ENCODE results near the gene CLCA4.
"Not testable (repeated sequence)": the region's sequence is repeated elsewhere in the genome, so short reads cannot be mapped to it uniquely, and the experiment has no call there.

Gene CLCA4

DNA sequence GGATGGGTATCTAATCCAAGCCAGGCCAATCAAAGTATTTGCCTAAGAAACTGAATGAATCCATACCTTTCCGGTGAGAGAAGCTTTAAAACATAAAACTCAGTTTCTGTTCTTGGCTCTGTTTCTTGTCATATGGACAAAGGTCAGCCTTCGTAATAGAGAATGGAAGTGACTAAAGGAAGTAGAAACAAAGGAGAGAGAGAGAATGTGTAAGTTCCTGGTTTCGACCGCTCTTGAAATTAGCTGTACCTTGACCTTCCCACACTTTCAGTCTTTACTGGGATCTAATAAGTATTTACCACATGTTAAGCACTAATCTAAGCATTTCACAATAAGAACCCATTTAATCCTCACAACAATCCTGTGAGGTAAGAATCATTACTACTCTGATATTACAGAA lies 19.6 kb upstream of the CLCA4 start:
- no peak for DNase-seq (ENCODE audit: low read depth, low spot score)

DNA sequence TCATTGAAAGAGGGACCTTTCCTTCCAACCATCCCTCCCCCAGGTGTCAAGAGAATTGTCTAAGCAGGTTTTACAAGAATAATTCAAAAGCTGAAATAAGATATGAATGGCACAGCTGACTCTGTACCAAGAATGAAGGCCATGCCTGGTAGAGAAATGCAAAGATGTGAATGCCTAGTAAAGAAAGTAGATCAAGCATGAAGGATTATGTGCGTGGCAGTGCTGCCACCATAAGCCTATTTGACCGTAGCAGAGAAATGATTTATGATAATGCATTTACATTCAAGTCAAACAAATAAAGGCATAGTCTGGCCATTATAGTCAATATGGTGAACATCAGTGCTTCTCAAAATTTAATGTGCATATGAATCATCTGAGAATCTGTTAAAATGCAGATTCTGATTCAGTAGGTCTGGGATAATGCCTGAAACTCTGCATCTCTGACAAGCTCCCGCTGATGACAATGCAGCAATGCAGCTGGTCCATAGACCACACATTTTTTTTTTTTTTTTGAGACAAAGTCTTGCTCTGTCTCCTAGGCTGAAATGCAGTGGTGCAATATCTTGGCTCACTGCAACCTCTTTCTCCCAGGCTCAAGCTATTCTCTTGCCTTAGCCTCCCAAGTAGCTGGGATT lies 16.6 kb upstream of the CLCA4 start:
- no peak for DNase-seq (ENCODE audit: low read depth, low spot score)

DNA sequence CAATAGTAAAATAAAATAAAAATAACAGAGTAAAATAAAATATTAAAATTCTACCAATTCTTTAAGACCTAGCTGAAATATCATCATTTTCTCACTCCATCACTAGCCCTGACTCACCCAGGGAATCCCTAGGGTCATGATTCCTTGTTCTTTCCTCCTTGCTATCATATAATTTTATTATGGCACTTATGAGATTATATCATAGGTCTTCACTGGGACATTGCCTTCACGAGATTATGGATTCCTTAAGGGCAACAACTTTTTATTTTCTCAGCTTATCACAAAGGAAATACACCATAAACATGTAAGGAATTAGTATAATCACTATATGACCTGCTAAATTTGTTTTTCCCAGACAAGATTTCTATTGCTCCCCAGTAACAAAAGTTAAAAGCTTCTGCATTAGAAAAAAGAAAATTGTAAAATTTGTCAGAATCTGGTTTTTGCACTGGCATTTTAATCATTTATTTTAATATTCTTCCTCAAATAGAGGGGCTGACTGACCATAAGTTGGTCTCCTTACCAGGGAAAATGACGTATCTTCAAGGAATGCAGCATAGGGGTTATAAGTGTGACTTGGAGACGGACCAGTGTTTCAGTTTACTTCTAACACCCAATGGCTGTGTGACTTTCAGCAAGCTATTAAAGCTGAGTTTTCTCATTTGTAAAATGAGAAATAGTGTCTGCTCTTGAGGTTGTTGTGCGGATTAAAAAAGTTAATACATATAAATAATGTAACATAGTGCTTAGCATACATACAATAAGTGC lies 8.8 kb upstream of the CLCA4 start:
- no peak for DNase-seq (ENCODE audit: low read depth, low spot score)

DNA sequence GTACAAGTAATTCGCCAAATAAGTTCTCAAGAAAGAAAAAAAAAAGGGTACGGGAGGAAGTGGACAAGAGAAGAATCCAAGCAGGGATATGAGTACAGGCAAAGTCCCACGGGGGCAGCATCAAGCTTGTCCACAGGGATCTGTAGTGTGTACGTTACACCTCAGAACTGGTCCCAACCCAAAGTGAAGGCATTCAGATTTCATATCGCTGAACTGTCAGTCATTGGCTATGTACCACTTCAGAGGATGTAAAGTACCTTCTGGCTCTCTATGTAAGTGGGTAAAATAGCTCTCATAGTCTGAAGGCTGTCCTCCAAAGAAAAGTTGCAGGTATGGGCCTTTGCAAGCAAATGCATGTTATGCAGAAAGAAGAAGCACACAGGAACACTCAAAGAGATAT lies 8.1 kb upstream of the CLCA4 start:
- no peak for DNase-seq (ENCODE audit: low read depth, low spot score)

DNA sequence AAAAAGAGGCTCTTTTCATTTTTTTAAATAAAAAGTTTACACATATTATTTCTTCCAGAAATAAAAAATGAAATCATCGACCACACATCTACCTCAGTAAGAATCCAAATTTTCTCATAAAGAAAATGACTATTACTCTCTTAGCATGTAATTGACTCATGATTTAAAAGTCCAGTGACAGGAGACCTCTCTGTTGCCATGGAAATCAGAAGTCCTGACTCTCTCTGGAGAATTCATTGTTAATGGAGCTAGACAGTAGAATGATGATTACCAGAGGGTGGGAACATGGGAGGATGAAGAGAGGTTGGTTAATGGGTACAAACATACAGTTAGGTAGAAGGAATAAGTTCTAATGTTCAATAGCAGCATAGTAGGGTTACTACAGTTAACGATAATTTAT lies 5.0 kb upstream of the CLCA4 start:
- DNase-seq (ENCODE audit: low read depth, low spot score), result no peak

DNA sequence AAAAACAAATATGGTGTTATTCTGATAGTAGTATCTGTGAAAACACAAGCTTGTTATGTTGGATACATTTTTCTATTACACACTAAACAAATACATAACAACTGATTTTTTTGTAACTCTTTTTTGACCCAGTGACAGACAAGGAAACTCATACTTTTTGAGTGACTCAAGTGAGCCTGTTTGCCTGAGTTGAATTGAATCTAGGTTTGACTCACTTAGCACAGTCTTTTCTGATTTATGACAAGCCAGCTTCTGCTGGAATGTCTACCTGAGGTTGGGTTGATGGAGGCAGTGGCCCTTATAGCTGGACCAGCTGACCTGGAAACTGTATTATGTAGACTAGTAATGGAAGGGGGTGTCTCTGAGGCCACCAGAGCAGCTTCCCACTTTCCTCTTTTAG lies 4.2 kb upstream of the CLCA4 start:
- DNase-seq (ENCODE audit: low read depth, low spot score), result no peak

DNA sequence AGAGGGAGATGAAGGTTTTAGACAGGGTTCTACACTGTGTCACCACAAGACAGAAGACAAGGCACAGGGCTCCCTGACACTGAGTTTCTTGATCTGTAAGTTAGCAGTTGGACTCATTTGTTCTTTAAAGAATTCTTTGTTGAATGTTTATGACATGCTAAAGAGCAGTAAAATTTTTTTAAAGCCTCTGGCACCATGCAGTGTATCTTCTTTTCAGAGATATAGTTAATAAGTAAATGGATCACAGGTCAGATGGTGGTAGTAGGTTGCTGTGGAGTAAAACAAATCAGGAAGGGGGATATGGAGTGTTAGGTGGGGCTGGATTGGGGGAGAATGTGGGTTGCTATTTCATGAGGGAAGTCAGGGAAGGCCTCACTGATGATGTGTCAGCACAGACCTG lies 2.0 kb downstream of the CLCA4 start:
- no peak for DNase-seq (ENCODE audit: low read depth, low spot score)

DNA sequence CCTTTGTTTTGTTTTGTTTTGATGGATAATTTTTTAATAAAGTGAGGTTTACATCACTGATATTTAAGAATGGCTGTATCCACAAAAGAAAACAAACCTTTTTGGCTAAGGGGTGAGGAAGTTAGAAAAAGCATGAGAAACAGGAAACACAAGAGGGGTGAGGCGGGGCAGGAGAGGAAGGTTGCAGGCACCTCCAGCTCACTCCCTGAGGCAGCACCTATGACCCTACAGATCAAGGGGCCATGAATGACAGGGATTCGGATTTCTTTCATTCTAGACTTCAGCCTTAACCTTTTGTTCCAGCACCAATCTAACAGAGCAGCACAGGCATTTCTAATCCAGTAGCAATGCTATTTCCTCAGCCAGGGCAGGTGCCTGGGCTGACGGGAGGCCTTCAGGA lies 4.4 kb downstream of the CLCA4 start:
- no peak for DNase-seq (ENCODE audit: low read depth, low spot score)

DNA sequence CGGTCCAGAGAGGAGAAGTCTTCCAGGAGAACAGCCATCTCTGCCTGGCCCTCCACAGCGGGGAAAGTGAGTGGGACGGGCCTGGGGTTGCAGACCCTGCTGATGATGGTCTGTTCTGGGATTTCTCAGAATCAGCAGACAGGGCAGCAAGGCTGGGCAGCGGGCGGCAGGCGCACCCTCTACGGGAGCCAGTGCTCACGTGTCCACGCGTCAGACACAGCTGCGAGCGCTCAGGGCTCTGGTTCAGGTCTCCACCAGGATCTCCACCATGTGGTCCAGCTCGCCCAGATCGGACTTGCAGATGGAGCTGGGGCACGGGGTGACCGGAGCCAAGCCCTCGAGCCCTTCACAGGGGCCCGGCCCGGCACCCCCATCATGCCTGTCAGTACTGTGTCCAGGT lies 5.5 kb downstream of the CLCA4 start:
- no peak for DNase-seq (ENCODE audit: low read depth, low spot score)

DNA sequence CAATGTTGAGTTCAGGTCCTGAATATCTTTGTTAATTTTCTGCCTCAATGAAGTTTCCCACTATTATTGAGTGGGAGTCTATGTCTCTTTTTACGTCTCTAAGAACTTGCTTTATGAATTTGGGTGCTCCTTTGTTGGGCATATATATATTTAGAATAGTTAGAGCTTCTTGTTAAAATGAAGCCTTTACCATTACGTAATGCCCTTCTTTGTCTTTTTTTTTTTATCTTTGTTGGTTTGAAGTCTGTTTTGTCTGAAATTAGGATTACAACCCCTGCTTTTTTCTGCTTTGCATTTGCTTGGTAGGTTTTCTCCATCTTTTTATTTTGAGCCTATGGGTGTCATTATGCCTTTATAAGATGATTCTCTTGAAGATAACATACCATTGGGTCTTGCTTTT lies 10.9 kb downstream of the CLCA4 start:
- no peak for DNase-seq (ENCODE audit: low read depth, low spot score)

DNA sequence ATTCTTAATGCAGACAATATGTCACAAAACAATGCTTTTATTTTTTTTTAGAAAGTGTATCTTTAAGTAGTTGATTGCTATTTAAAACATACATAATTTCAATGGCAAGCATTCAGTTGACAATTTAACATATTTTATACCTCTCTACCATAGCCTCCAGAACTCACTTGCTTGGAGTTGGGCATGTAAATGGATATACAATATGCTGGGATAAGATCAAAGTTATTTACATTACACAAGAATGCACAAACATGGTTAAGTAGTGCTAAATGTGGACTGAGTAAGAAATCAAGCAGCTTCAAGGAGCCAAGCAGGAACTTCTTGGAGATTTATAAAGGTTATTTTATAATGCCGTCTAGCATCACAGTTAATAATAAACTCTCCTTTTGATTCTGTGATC lies 17.0 kb downstream of the CLCA4 start:
- no peak for DNase-seq (ENCODE audit: low read depth, low spot score)

DNA sequence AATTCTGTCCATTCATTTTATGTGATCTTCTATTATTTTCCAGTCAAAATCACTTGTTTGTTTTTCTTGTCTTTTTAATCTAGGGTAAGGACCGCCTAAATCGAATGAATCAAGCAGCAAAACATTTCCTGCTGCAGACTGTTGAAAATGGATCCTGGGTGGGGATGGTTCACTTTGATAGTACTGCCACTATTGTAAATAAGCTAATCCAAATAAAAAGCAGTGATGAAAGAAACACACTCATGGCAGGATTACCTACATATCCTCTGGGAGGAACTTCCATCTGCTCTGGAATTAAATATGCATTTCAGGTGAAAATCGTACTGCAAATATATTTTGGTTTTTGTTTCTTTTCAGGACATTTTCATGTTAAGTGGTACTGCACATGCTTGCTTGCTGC lies 20.5 kb downstream of the CLCA4 start:
- no peak for DNase-seq (ENCODE audit: low read depth, low spot score)

DNA sequence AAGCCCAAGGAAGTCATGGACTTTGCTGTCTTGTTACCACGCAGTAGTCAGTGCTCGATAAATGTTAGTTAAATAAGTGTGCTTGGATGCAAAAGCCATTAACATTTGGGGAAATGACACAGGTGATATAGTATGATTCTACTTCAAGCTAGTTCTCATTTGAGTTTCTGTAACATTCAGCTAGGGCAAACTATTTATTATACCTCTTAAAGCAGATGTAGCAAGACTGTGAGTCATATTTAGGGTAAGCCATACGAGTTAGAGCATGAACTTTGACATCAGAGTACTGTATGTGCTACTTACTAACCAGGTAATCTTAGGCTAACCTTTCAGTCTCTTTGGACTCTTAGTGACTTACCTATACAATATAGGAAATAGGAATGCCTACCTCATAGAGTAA lies 21.0 kb downstream of the CLCA4 start:
- no peak for DNase-seq (ENCODE audit: low read depth, low spot score)

DNA sequence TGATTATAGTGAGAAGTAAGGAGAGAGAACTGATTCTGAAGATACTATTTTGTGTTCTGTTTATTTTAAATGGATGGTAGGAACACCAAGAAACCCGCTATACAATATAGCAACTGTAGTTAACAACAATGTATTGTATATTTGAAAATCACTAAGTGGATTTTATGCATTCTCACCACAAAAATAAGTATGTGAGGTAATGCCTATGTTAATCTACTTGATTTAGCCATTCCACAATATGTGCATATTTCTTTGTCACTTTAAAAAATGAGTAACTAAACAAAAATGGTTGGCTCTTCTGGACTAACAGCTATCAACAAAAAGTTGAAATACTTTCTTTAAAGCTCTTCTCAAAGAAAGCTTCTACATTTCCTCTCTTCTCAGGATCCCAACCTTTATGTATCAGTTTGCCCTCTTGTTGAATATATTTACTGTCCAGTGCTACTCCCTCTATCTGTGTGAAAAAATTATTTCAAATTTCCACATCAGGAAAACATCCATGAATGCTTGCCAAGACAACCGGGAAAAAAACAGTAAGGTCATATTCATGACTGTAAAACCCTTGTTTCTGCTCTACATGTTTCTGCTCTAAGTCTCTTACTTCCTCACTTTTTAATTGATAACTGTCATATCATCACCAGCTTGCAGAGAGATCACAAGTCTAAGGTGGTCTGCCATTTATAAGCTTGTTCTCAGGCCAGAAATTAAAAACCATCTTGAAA lies 27.0 kb downstream of the CLCA4 start:
- no peak for DNase-seq (ENCODE audit: low read depth, low spot score)

DNA sequence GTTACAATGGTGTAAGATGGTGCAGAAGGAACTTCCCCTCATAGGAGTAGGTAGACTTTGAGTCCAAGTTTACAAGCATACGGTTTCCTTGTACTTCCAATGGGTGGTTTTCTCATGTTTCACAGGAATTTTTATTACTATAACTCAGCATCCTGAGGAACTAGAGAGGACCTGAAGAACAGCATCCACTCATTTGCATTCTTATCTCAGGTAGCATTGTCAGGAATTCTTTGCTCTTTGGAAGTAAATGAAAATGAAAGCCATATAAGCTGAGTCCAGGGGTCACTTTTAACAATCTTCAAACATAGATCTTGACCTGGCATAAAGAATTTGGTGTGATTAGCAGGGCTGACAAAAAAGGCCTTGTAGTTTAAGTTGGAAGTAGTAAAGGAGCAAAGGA lies 34.4 kb downstream of the CLCA4 start:
- DNase-seq (ENCODE audit: low read depth, low spot score), result no peak

DNA sequence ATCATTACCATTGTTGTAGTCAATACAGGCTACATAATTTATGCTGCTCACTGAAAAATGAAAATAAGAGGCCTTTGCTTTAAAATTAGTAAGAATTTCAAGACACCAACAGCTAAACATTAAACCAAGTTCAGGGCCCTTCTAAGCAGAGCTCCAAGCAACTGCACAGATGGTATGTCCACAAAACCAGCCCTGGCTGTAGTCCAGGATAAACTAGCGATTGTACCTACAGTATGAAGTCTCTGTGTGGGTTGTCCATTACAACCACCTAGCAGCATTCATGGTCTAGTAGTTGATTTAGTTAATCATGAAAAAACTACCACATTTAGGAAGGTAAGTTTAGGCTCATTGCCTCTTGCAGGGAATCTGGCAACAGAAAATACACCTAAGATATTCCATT lies 35.3 kb downstream of the CLCA4 start:
- DNase-seq (ENCODE audit: low read depth, low spot score), result no peak

DNA sequence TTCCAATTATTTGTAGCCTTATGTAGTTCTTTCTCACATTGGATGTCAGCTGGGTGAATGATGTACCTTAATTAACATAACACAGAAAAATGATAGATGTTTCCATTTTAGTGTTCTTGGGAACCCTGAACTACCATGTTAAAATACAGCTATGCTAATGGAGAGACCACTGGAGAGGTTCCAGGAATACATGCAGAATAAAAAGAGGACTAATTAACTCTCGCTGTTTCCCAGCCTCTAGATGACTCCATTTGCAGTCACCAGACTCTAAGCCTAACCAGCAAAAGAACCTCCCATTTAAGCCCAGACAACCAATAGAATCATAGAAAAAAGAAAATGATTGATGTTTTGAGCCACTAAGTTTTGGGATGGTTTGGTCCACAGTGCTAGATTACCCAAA lies 36.2 kb downstream of the CLCA4 start:
- DNase-seq (ENCODE audit: low read depth, low spot score), result no peak

DNA sequence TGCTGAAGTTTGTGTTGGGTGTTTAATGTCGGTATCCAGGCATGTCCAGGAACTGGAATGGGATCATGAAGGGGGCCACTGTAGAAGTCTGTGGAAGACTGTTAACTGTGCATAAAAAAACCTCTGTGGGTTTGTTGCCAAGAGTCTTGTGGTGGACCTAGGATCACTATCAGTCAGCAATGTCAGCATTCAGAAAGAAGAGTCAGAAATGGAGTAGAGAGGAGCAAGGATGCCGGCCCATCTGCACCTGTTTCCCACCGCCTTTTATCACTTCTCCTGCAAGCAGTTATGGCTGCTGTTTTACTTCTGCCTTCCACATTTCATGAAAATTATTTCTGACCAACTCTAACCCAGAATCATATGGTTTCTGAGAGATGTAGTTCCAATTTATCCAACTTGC lies 36.7 kb downstream of the CLCA4 start:
- no peak for DNase-seq (ENCODE audit: low read depth, low spot score)

DNA sequence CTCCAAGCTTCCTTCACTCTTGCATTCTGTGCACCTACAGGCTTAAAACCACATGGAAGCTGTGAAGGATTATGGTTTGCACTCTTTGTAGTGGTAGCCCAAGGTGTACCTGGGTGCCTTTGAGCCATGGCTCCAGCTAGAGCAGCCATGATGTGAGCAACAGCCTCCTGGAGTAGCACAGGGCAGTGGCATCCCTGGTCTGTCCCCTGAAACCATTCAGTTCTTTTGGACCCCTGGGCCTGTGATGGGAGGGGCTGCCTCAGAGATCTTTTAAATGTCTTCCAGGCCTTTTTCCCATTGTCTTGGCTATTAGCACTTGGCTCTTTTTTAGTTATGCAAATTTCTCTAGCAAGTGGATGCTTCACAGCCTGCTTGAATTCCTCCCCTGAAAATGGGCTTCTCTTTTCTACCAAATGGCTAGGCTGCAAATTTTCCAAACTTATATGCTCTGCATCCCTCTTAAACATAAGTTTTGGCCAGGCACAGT lies 47.4 kb downstream of the CLCA4 start:
- DNase-seq (ENCODE audit: low read depth, low spot score), result no peak

DNA sequence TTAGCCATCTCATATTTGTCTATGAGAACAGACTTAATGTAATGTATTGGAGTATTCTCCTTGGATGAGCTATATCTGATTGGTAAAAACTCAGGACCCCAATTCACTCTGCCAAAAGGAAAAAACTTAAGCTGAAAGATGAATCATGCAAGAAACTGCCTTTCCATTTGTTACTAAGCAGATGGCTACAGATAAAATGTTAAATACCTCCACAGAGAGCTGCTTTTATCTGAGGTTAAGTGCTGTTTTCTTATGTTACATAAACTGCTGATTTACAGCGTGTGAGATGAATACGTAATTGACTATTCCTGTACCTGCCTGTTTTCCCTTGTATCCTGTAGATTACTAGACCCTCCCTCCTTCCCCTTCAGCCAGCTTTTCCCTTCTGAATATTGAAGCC lies 49.3 kb downstream of the CLCA4 start:
- DNase-seq (ENCODE audit: low read depth, low spot score), result no peak

DNA sequence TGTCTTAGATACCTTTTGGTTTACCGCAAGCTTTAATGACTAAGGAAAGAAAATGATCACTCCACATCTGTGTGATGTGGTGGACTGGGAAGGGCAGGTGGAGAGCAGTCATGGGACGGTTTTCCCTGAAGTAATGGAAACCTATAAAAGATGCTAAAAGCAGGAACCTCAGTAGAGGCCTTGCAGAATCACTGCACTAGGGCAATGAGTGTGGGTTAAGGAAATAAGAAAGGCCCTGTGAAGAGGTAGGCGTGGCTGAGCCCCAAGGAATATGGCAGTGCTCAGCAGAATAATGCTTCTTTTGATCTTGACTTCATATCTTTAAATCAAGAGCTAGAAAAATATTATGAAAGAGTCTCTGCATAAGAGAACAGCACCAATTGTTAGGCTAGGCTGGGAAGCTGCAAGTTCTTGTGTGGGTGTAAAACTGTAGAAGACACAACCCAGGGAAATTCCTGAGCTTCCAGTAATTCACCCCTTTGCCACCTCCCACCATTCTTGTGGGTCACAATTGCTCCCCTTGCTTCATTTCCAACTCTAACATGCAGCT lies 49.9 kb downstream of the CLCA4 start:
- no peak for DNase-seq (ENCODE audit: low read depth, low spot score)

DNA sequence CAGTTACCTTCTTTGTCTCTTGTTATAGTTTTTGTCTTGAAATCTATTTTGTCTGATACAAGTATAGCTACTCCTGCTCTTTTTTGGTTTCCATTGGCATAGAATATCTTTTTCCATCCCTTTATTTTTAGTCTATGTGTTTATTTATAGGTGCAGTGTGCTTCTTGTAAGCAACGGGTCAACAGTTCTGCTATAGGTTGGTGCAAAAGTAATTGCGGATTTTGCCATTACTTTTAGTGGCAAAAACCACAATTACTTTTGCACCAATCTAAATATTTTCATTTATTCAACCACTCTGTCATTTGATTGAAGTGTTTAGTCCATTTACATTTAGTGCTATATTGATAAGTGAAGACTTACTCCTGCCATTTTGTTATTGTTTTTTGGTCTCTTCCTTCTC lies 59.2 kb downstream of the CLCA4 start:
- DNase-seq (ENCODE audit: low read depth, low spot score), result not testable (repeated sequence)

DNA sequence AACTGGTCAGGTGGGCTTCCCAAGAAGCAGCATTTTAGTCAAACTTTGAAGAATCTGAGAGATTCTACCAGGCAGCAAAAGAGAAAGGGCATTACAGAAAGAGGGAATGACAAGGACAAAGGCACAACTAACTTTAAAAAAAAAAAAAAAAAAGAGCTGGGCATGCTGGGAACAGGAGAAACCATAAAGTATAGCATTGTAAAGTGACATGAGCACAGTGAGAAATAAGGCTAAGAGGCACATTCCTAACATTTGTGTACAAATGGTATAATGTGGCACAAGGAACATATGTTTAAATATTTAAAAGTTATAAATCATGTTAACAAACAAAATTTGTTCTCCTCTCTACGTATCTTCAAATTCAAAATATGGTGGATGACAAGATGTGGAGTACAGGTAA lies 69.6 kb downstream of the CLCA4 start:
- no peak for DNase-seq (ENCODE audit: low read depth, low spot score)

Data from smooth muscle cell of the brain vasculature (primary cell).